ENCODE measurements around the gene ASGR2.

Gene ASGR2

DNA sequence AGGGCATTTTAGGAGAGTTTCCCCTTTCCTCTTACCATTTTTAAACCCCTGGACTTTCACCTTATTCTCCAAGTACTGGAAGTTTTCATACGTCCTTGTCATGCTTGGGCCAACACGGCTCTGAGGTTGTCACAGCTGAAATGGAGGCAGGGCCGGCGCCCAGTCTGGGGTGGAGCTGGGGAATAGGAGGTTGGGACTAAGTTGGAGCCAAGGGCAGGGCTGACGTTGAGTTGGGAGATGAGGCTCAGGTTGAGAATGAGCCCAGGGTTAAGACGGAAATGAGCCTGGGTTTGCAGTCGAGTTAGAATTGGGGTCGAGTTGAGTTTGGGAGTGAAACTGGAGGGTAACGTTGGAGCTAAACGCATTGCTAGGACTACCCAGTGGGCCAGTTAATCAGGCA, 35.9 kb downstream of the ASGR2 start:
- Histone ChIP-seq H3K9ac (ENCODE audit: low read depth, low read length) (no peak overlapping the region), H3K27me3 (ENCODE audit: control insufficient read depth, insufficient read depth, low read length) (no peaks in the 10 kb centered on the region), H3K4me3 (ENCODE audit: low read depth, low read length) (no peak overlapping the region), H3K27ac (ENCODE audit: low read depth, low read length) (no peak overlapping the region), H3K4me1 (ENCODE audit: control insufficient read depth, insufficient read depth, low read length) (no peaks in the 10 kb centered on the region), H3K36me3 (ENCODE audit: control insufficient read depth, insufficient read depth, low read length) (no peaks in the 10 kb centered on the region), H3K9me3 (ENCODE audit: control insufficient read depth, insufficient read depth, low read length) (no peaks in the 10 kb centered on the region)

DNA sequence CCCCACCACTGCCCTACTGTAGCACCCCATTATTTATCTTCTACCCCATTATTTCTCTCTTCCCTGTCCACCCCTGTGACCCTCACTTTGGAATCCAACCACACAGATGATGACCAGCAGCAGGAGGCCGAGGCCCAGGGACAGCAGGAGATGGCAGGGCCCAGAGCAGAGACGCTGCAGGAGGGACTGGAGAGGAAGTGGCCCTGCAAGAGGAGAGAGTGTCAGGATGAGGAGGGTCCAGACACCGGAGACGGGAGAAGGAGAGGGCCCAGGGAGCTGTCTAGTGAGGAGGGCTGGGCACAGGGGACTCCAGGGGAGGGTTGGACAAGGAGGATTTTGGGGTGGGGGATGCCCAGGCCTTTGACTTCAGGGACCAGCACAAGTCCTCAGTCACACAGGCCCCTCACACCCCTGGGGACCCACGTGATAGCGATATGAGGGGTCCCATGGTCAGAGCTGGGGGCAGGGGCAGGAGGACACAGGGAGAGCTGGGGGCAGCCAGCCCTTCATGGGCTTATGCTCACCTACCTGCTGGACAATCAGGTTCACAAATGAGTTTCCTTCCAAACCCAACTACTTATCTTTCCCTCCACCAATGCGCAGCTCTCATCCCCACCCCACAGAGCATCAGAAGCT, 36.6 kb downstream of the ASGR2 start:
- Histone ChIP-seq H3K9ac (ENCODE audit: low read depth, low read length) (no peak overlapping the region), H3K27ac (ENCODE audit: low read depth, low read length) (no peak overlapping the region), H3K9me3 (ENCODE audit: control insufficient read depth, insufficient read depth, low read length) (no peaks in the 10 kb centered on the region), H3K4me1 (ENCODE audit: control insufficient read depth, insufficient read depth, low read length) (no peaks in the 10 kb centered on the region), H3K36me3 (ENCODE audit: control insufficient read depth, insufficient read depth, low read length) (no peaks in the 10 kb centered on the region), H3K27me3 (ENCODE audit: control insufficient read depth, insufficient read depth, low read length) (no peaks in the 10 kb centered on the region), H3K4me3 (ENCODE audit: low read depth, low read length) (no peak overlapping the region)

- no peak overlapping the region for H3K27ac ChIP-seq (ENCODE audit: low read depth, low read length)
- H3K9ac ChIP-seq (ENCODE audit: low read depth, low read length) = no peak overlapping the region
- no peaks in the 10 kb centered on the region for H3K27me3 ChIP-seq (ENCODE audit: control insufficient read depth, insufficient read depth, low read length)
- H3K9me3 ChIP-seq (ENCODE audit: control insufficient read depth, insufficient read depth, low read length) = no peaks in the 10 kb centered on the region
- H3K4me3 ChIP-seq (ENCODE audit: low read depth, low read length) = no peak overlapping the region
- no peaks in the 10 kb centered on the region for H3K36me3 ChIP-seq (ENCODE audit: control insufficient read depth, insufficient read depth, low read length)
- H3K4me1 ChIP-seq (ENCODE audit: control insufficient read depth, insufficient read depth, low read length) = no peaks in the 10 kb centered on the region
Observed at GRCh38 chr17:7074931-7075330, 39.7 kb downstream of the ASGR2 start.

DNA sequence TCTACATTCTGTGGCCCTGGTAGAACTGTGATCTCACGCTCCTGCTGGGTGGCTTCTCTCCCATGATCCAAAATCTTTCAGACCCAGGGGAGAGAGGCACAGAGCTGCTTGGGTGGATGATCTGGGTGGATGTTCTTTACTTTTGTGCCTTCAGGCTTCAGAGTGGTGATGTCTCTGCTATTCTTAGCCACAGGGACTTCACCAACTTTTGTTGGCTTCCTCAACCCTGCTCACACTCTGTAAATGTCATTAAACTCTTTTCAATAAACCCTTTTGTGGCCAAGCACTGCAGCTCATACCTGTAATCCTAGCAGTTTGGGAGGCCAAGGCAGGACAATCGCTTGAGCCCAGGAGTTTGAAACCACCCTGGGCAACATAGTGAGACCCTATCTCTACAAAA, 42.2 kb downstream of the ASGR2 start:
- Histone ChIP-seq H3K9me3 (ENCODE audit: control insufficient read depth, insufficient read depth, low read length) (peaks cover 12% of the 10 kb centered on the region), H3K27ac (ENCODE audit: low read depth, low read length) (no peak overlapping the region), H3K36me3 (ENCODE audit: control insufficient read depth, insufficient read depth, low read length) (no peaks in the 10 kb centered on the region)

GRCh38 chr17:7070712-7071111, 43.9 kb downstream of the ASGR2 start:
- peaks cover 15% of the 10 kb centered on the region for H3K9me3 ChIP-seq (ENCODE audit: control insufficient read depth, insufficient read depth, low read length)
- no peak overlapping the region for H3K9ac ChIP-seq (ENCODE audit: low read depth, low read length)
- H3K4me1 ChIP-seq (ENCODE audit: control insufficient read depth, insufficient read depth, low read length) = no peaks in the 10 kb centered on the region
- H3K36me3 ChIP-seq (ENCODE audit: control insufficient read depth, insufficient read depth, low read length) = no peaks in the 10 kb centered on the region
- no peaks in the 10 kb centered on the region for H3K27me3 ChIP-seq (ENCODE audit: control insufficient read depth, insufficient read depth, low read length)
- no peak overlapping the region for H3K27ac ChIP-seq (ENCODE audit: low read depth, low read length)
- no peak overlapping the region for H3K4me3 ChIP-seq (ENCODE audit: low read depth, low read length)

More for the DNA sequence above, 42.2 kb downstream of the ASGR2 start:
- Histone ChIP-seq H3K9ac (ENCODE audit: low read depth, low read length) (no peak overlapping the region), H3K4me1 (ENCODE audit: control insufficient read depth, insufficient read depth, low read length) (no peaks in the 10 kb centered on the region), H3K4me3 (ENCODE audit: low read depth, low read length) (no peak overlapping the region), H3K27me3 (ENCODE audit: control insufficient read depth, insufficient read depth, low read length) (no peaks in the 10 kb centered on the region)

GRCh38 chr17:7068268-7068667, 46.4 kb downstream of the ASGR2 start:
- H3K9me3 ChIP-seq (ENCODE audit: control insufficient read depth, insufficient read depth, low read length) = peaks cover 15% of the 10 kb centered on the region
- no peak overlapping the region for H3K4me3 ChIP-seq (ENCODE audit: low read depth, low read length)
- no peaks in the 10 kb centered on the region for H3K36me3 ChIP-seq (ENCODE audit: control insufficient read depth, insufficient read depth, low read length)
- H3K4me1 ChIP-seq (ENCODE audit: control insufficient read depth, insufficient read depth, low read length) = no peaks in the 10 kb centered on the region
- no peak overlapping the region for H3K27ac ChIP-seq (ENCODE audit: low read depth, low read length)
- H3K9ac ChIP-seq (ENCODE audit: low read depth, low read length) = no peak overlapping the region
- no peaks in the 10 kb centered on the region; the same call in 1 of the 2 replicates for H3K27me3 ChIP-seq (ENCODE audit: control insufficient read depth, insufficient read depth, low read length)

DNA sequence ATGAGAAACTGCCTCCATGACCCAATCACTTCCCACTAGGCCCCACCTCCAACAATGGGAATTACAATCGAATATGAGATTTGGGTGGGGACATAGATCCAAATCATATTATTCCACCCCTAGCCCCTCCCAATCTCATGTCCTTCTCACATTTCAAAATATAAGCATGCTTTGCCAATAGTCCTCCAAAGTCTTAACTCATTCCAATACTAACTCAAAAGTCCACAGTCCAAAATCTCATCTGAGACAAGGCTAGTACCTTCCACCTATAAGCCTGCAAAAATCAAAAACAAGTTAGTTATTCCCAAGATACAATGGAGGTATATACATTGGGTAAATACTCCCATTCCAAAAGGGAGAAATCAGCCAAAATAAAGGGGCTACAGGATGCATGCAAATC, 47.4 kb downstream of the ASGR2 start:
- Histone ChIP-seq H3K4me3 (ENCODE audit: low read depth, low read length) (no peak overlapping the region), H3K4me1 (ENCODE audit: control insufficient read depth, insufficient read depth, low read length) (no peaks in the 10 kb centered on the region), H3K36me3 (ENCODE audit: control insufficient read depth, insufficient read depth, low read length) (no peaks in the 10 kb centered on the region)

GRCh38 chr17:7064261-7064660, 50.4 kb downstream of the ASGR2 start:
- Histone ChIP-seq H3K9ac (ENCODE audit: low read depth, low read length) (no peak overlapping the region), H3K27ac (ENCODE audit: low read depth, low read length) (no peak overlapping the region), H3K4me3 (ENCODE audit: low read depth, low read length) (no peak overlapping the region), H3K36me3 (ENCODE audit: control insufficient read depth, insufficient read depth, low read length) (no peaks in the 10 kb centered on the region), H3K9me3 (ENCODE audit: control insufficient read depth, insufficient read depth, low read length) (peaks cover 15% of the 10 kb centered on the region), H3K4me1 (ENCODE audit: control insufficient read depth, insufficient read depth, low read length) (no peaks in the 10 kb centered on the region), H3K27me3 (ENCODE audit: control insufficient read depth, insufficient read depth, low read length) (no peaks in the 10 kb centered on the region; the same call in 1 of the 2 replicates)

More for the DNA sequence above, 47.4 kb downstream of the ASGR2 start:
- peaks cover 15% of the 10 kb centered on the region for H3K9me3 ChIP-seq (ENCODE audit: control insufficient read depth, insufficient read depth, low read length)
- no peaks in the 10 kb centered on the region; the same call in 1 of the 2 replicates for H3K27me3 ChIP-seq (ENCODE audit: control insufficient read depth, insufficient read depth, low read length)
- no peak overlapping the region for H3K27ac ChIP-seq (ENCODE audit: low read depth, low read length)
- no peak overlapping the region for H3K9ac ChIP-seq (ENCODE audit: low read depth, low read length)

DNA sequence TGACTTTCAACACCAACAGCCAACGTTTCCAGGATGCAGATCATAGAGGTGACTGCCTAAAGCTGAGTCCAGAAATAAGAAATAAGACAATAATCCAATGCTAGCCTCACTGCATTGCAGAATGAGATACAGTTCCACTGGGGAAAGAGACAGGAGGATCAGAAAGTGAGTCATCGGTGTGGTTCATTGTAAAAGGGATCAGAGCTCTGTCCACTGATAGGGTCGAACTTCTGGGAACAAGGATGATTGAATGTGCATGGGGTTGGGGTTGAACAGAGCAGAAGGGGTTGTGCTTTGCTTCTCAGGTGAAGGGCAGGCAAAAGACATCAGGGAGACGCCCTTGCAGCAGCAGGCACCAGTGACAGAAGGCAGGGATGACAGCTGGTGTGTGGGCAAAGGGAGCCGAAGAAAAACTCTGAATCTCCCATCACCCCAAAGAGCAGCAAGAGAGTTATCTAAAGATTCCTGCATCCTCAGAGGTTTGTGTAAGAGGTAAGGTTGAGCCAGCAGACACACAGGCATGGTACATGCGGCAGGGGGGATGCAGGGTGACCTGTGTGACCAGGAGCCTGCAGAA, 51.0 kb downstream of the ASGR2 start:
- H3K4me3 ChIP-seq (ENCODE audit: low read depth, low read length) = no peak overlapping the region
- no peaks in the 10 kb centered on the region for H3K4me1 ChIP-seq (ENCODE audit: control insufficient read depth, insufficient read depth, low read length)
- no peak overlapping the region for H3K27ac ChIP-seq (ENCODE audit: low read depth, low read length)
- no peaks in the 10 kb centered on the region; the same call in 1 of the 2 replicates for H3K27me3 ChIP-seq (ENCODE audit: control insufficient read depth, insufficient read depth, low read length)
- no peaks in the 10 kb centered on the region for H3K36me3 ChIP-seq (ENCODE audit: control insufficient read depth, insufficient read depth, low read length)
- peaks cover 15% of the 10 kb centered on the region for H3K9me3 ChIP-seq (ENCODE audit: control insufficient read depth, insufficient read depth, low read length)
- no peak overlapping the region for H3K9ac ChIP-seq (ENCODE audit: low read depth, low read length)

DNA sequence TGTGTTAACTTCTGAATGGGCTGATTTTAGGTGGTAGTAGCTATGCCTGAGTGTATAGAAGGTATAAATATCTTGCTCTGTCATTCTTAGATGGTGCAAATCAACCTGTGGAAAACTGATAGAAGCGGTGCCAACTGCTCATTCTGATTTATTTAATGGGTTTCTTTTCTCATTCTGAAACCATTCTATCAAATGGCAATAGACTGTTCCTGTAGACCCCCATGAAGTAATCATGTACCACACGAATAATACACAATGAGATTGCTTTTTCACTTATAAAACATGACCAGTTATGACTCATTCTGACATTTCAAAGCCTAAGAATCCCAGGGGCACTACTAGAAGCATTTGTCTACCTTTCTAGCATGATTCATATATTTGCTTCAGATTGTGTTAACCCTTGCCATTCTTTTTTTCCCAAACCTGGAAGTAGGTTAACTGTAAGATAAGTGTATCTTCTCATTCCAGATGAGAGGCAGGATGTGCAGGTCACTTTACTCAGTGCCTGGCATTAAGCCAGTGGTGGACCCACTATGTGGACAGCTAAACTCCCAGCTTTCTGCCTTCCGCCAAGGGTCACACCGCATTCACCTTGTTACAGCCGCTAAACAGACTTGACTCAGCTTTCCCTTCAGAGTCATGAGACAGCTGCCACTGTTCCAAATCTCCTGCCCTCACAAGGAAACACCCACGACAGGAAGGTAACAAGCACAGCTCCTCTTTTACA, 54.3 kb downstream of the ASGR2 start:
- Histone ChIP-seq H3K4me3 (ENCODE audit: low read depth, low read length) (no peak overlapping the region), H3K9ac (ENCODE audit: low read depth, low read length) (no peak overlapping the region), H3K36me3 (ENCODE audit: control insufficient read depth, insufficient read depth, low read length) (no peaks in the 10 kb centered on the region), H3K27me3 (ENCODE audit: control insufficient read depth, insufficient read depth, low read length) (no peaks in the 10 kb centered on the region; the same call in 1 of the 2 replicates), H3K27ac (ENCODE audit: low read depth, low read length) (no peak overlapping the region), H3K9me3 (ENCODE audit: control insufficient read depth, insufficient read depth, low read length) (no peaks in the 10 kb centered on the region), H3K4me1 (ENCODE audit: control insufficient read depth, insufficient read depth, low read length) (no peaks in the 10 kb centered on the region)

DNA sequence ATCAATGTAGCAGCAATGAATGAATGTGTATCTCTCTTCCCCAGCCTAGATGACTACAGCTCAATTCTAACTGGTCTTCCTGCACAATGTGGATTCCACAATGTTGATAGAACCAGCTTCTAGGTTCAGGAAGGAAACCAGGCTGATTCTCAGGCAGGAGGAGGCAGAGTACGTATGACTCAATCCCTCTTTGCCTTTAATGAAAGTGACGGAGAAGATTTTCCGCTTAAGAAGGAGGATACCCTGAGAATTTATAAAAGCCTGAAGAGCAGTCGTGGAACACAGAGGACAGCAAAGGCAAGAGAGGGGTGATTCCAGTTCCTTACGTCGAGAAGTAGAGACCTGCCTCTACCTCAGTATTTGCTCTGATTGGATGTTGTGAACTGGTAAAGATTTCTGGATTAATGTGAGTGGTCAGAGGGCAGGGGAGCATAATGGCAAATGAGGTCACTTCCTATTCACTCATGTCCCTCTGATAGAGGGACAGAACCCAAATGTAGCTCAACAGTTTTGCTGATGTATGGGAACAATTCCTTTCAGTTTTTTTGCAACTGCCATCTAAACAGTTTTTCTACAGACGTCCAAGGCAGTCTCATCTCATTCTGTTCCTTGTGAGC, 55.7 kb downstream of the ASGR2 start:
- Histone ChIP-seq H3K36me3 (ENCODE audit: control insufficient read depth, insufficient read depth, low read length) (no peaks in the 10 kb centered on the region), H3K9me3 (ENCODE audit: control insufficient read depth, insufficient read depth, low read length) (no peaks in the 10 kb centered on the region), H3K27me3 (ENCODE audit: control insufficient read depth, insufficient read depth, low read length) (no peaks in the 10 kb centered on the region; the same call in 1 of the 2 replicates), H3K9ac (ENCODE audit: low read depth, low read length) (no peak overlapping the region), H3K4me1 (ENCODE audit: control insufficient read depth, insufficient read depth, low read length) (no peaks in the 10 kb centered on the region), H3K4me3 (ENCODE audit: low read depth, low read length) (no peak overlapping the region), H3K27ac (ENCODE audit: low read depth, low read length) (no peak overlapping the region)

Measured in HUES48 (cell line).